Mucosa of descending colon (tissue), 3 donors: ENCODE data around the gene SYT2. TPM values are rescaled to one million over a fixed set of nuclear protein-coding genes. Genes with fewer than 3 reads are reported as not detected.
A peak's percentile ranks its signal among the peaks of the same experiment; 100 is the strongest.
"Not testable (repeated sequence)": the region's sequence is repeated elsewhere in the genome, so short reads cannot be mapped to it uniquely, and the experiment has no call there.

Source experiments
- ATAC-seq: fragments of 200-7000 bp; cut with Tn5 transposase; one replicate; pipeline ENCODE4 v1.9.1; 2020; ENCODE audit warnings: mild to moderate bottlenecking, moderate library complexity
- DNase-seq, 3 donors: peaks; one replicate each; pipeline ENCODE4 v3.0.0-alpha.2; 2020
- H3K36me3 ChIP-seq: fragments of 200-600 bp; one replicate; pipeline ENCODE4 v1.8.0; 2021; ENCODE audit warnings: low read depth, mild to moderate bottlenecking
- H3K4me1 ChIP-seq: fragments of 200-600 bp; one replicate; pipeline ENCODE4 v1.8.0; 2021; ENCODE audit warnings: low read depth, mild to moderate bottlenecking
- H3K4me3 ChIP-seq: fragments of 200-600 bp; one replicate; pipeline ENCODE4 v1.8.0; 2021; ENCODE audit warnings: mild to moderate bottlenecking
- H3K9me3 ChIP-seq: fragments of 200-600 bp; one replicate; pipeline ENCODE4 v1.8.0; 2021; ENCODE audit warnings: mild to moderate bottlenecking
- CTCF ChIP-seq: fragments of 200-600 bp; IDR thresholded peaks from one replicate; pipeline ENCODE4 v1.8.0; 2022; ENCODE audit warnings: antibody characterized with exemption, mild to moderate bottlenecking
- intact Hi-C, 2 donors: fragments of 100-400 bp; cut with DNase I in 1 of 2; cut with micrococcal nuclease in 1 of 2; formaldehyde crosslinking; loops; one replicate each; pipeline versions ENCODE4 v1.11.0 to v1.11.1; 2022; cut with DNase I, micrococcal nuclease
- total RNA-seq, 3 donors: library from RNA; stranded (reverse); fragmentation: NEBNext Ultra II Directional in 2 of 3; extraction: Animal tissue kit (Norgen Biotek cat#: 25700) in 2 of 3; gene quantifications; one replicate each; pipeline versions ENCODE4 v1.2.1 to v1.2.4, GENCODE V29; 2021 to 2023
- donor health status: DM: no; HTN: no; CAD: no; lungs with moderate emphysema.
- donor health status: DM: no; HTN: no; CAD: no.
- donor health status: DM: no; HTN: yes; CAD: no.

Gene SYT2
- total RNA-seq, 3 donors from 2014 or later: 0.16 to 0.43 TPM; not detected in 1

GRCh38 chr1:202621446-202621845, 88.8 kb downstream of the SYT2 start:
- no peaks in the 10 kb centered on the region for H3K9me3 ChIP-seq
- ATAC-seq (no peak), DNase-seq (no peak)
- no peaks in the 10 kb centered on the region for H3K36me3 ChIP-seq
- TF ChIP-seq CTCF: no peak
- intact Hi-C loops: no loop called here
- no peak overlapping the region for H3K4me3 ChIP-seq
- peaks cover 5% of the 10 kb centered on the region for H3K4me1 ChIP-seq

- H3K4me3 ChIP-seq, H3K9me3 ChIP-seq, H3K4me1 ChIP-seq, intact Hi-C loops, H3K36me3 ChIP-seq, DNase-seq, ATAC-seq: not testable (repeated sequence)
Observed at GRCh38 chr1:202620036-202620435, 90.2 kb downstream of the SYT2 start.

- Histone ChIP-seq H3K4me1 (peaks cover 9% of the 10 kb centered on the region), H3K36me3 (no peaks in the 10 kb centered on the region), H3K4me3 (no peak overlapping the region), H3K9me3 (no peaks in the 10 kb centered on the region)
- ATAC-seq (no peak), DNase-seq (peak in 1 of 3 donors; percentile 55)
- intact Hi-C loops: no loop called here
- TF ChIP-seq CTCF: no peak
Observed at GRCh38 chr1:202619505-202619904, 90.7 kb downstream of the SYT2 start.

GRCh38 chr1:202619012-202619411, 91.2 kb downstream of the SYT2 start:
- H3K4me1 ChIP-seq, DNase-seq, intact Hi-C loops, ATAC-seq, H3K36me3 ChIP-seq, H3K9me3 ChIP-seq, H3K4me3 ChIP-seq: not testable (repeated sequence)

- no peak for ATAC-seq
Observed at GRCh38 chr1:202616355-202616915, 93.8 kb downstream of the SYT2 start.

GRCh38 chr1:202615501-202616354, 94.5 kb downstream of the SYT2 start:
- no peak for TF ChIP-seq CTCF
- ATAC-seq (peak; percentile 54), DNase-seq (peak in 1 of 3 donors; percentile 29)
- Histone ChIP-seq H3K36me3 (no peaks in the 10 kb centered on the region), H3K4me1 (peaks cover 9% of the 10 kb centered on the region), H3K4me3 (no peak overlapping the region), H3K9me3 (no peaks in the 10 kb centered on the region)
- intact Hi-C loops: no loop called here

More at GRCh38 chr1:202616355-202616915, 93.8 kb downstream of the SYT2 start:
- TF ChIP-seq CTCF: no peak
- H3K4me3 ChIP-seq: no peak overlapping the region
- H3K36me3 ChIP-seq: no peaks in the 10 kb centered on the region
- peaks cover 9% of the 10 kb centered on the region for H3K4me1 ChIP-seq
- intact Hi-C loops: no loop called here
- DNase-seq: no peak
- H3K9me3 ChIP-seq: no peaks in the 10 kb centered on the region

- H3K4me1 ChIP-seq, H3K4me3 ChIP-seq, DNase-seq, ATAC-seq, H3K9me3 ChIP-seq, intact Hi-C loops, H3K36me3 ChIP-seq: not testable (repeated sequence)
Observed at GRCh38 chr1:202615208-202615500, 95.1 kb downstream of the SYT2 start.

- H3K36me3 ChIP-seq, DNase-seq, intact Hi-C loops, H3K4me3 ChIP-seq, ATAC-seq, H3K4me1 ChIP-seq, H3K9me3 ChIP-seq: not testable (repeated sequence)
Observed at GRCh38 chr1:202614363-202615207, 95.7 kb downstream of the SYT2 start.
